ENCODE measurements around the gene NDUFS5.
"Not testable (repeated sequence)": the region's sequence is repeated elsewhere in the genome, so short reads cannot be mapped to it uniquely, and the experiment has no call there.

The NDUFS5 gene

DNA sequence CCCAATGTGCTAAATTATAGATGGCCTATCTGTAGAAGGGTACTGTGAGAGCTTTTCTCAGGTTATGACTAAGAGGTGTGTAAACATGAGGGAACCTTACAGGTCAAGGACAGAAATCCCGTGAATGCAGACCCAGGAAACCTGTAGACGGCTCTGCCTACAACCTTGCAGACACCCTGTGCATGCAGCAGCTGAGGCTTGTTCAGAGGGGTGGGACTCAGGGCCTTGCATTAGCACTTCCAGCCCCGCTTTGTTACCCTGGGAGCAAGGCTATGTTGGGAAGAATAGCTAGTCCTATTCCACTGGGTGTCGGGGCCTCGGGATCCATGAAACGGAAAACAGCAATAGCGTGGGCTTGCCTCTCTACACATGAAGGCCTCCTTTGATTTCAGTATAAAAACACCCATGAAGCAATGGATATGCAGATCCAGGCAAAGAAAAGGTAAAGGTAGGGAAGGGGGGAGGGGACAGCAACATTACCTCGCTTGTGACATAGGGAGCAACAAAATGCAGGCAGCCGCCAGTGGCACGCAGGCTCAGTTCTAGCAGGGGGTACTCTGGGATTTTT is 9.5 kb upstream of the NDUFS5 start:
- no peak overlapping the region for H3K4me3 ChIP-seq (ENCODE audit: low read length in 2 of 2)
- H3K4me1 ChIP-seq (ENCODE audit: control insufficient read depth in 2 of 2, insufficient read depth in 2 of 2, low read length in 2 of 2), result no peaks in the 10 kb centered on the region
- no peaks in the 10 kb centered on the region for H3K9me3 ChIP-seq (ENCODE audit: control insufficient read depth in 2 of 2, low read length in 2 of 2)
- H3K9ac ChIP-seq (ENCODE audit: low read depth in 1 of 2, low read length in 2 of 2), result no peak overlapping the region
- no peak overlapping the region for H3K27ac ChIP-seq (ENCODE audit: low read depth in 2 of 2, low read length in 2 of 2)
- peaks cover 0 to 2% of the 10 kb centered on the region in 2 donors for H3K36me3 ChIP-seq (ENCODE audit: control insufficient read depth in 2 of 2, insufficient read depth in 2 of 2, low read length in 2 of 2)
- H3K27me3 ChIP-seq (ENCODE audit: control insufficient read depth in 2 of 2, insufficient read depth in 2 of 2, low read length in 2 of 2), result no peaks in the 10 kb centered on the region

GRCh38 chr1:39017266-39017665 is 8.9 kb upstream of the NDUFS5 start:
- no peak overlapping the region for H3K9ac ChIP-seq (ENCODE audit: low read depth in 1 of 2, low read length in 2 of 2)
- no peaks in the 10 kb centered on the region for H3K27me3 ChIP-seq (ENCODE audit: control insufficient read depth in 2 of 2, insufficient read depth in 2 of 2, low read length in 2 of 2)
- no peaks in the 10 kb centered on the region for H3K4me1 ChIP-seq (ENCODE audit: control insufficient read depth in 2 of 2, insufficient read depth in 2 of 2, low read length in 2 of 2)
- no peaks in the 10 kb centered on the region for H3K36me3 ChIP-seq (ENCODE audit: control insufficient read depth in 2 of 2, insufficient read depth in 2 of 2, low read length in 2 of 2)
- no peak overlapping the region for H3K27ac ChIP-seq (ENCODE audit: low read depth in 2 of 2, low read length in 2 of 2)
- no peak overlapping the region for H3K4me3 ChIP-seq (ENCODE audit: low read length in 2 of 2)
- H3K9me3 ChIP-seq (ENCODE audit: control insufficient read depth in 2 of 2, low read length in 2 of 2), result no peaks in the 10 kb centered on the region

GRCh38 chr1:39020494-39020893 is 5.7 kb upstream of the NDUFS5 start:
- not testable (repeated sequence) for H3K9me3 ChIP-seq (ENCODE audit: control insufficient read depth in 2 of 2, low read length in 2 of 2); H3K4me3 ChIP-seq (ENCODE audit: low read length in 2 of 2); H3K27ac ChIP-seq (ENCODE audit: low read depth in 2 of 2, low read length in 2 of 2); H3K4me1 ChIP-seq (ENCODE audit: control insufficient read depth in 2 of 2, insufficient read depth in 2 of 2, low read length in 2 of 2); H3K9ac ChIP-seq (ENCODE audit: low read depth in 1 of 2, low read length in 2 of 2); H3K27me3 ChIP-seq (ENCODE audit: control insufficient read depth in 2 of 2, insufficient read depth in 2 of 2, low read length in 2 of 2); H3K36me3 ChIP-seq (ENCODE audit: control insufficient read depth in 2 of 2, insufficient read depth in 2 of 2, low read length in 2 of 2)

DNA sequence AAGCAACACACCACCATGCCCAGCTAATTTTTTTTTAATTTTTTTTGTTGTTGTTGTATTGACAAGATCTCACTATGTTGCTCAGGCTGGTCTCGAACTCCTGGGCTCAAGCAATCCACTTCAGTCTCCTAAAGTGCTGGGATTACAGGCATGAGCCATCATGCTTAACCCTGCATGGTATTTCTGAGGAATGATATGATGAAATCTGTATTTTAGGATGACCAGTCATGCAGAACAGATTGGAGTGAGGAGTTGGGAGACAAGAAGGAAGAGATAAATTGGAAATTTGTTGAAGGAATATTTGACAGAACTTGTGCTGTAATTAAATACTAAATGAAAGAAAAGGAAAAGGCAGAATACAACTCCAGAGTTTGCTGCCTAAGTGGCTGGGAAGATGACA is 4.7 kb upstream of the NDUFS5 start:
- no peak overlapping the region for H3K27ac ChIP-seq (ENCODE audit: low read depth in 2 of 2, low read length in 2 of 2)
- no peaks in the 10 kb centered on the region for H3K27me3 ChIP-seq (ENCODE audit: control insufficient read depth in 2 of 2, insufficient read depth in 2 of 2, low read length in 2 of 2)
- H3K4me1 ChIP-seq (ENCODE audit: control insufficient read depth in 2 of 2, insufficient read depth in 2 of 2, low read length in 2 of 2), result peaks cover 3 to 5% of the 10 kb centered on the region in 2 donors
- no peaks in the 10 kb centered on the region for H3K9me3 ChIP-seq (ENCODE audit: control insufficient read depth in 2 of 2, low read length in 2 of 2)
- no peak overlapping the region for H3K9ac ChIP-seq (ENCODE audit: low read depth in 1 of 2, low read length in 2 of 2)
- no peak overlapping the region for H3K4me3 ChIP-seq (ENCODE audit: low read length in 2 of 2)
- no peaks in the 10 kb centered on the region for H3K36me3 ChIP-seq (ENCODE audit: control insufficient read depth in 2 of 2, insufficient read depth in 2 of 2, low read length in 2 of 2)

- Histone ChIP-seq H3K9ac (ENCODE audit: low read depth in 1 of 2, low read length in 2 of 2) (no peak overlapping the region), H3K4me1 (ENCODE audit: control insufficient read depth in 2 of 2, insufficient read depth in 2 of 2, low read length in 2 of 2) (peaks cover 3 to 12% of the 10 kb centered on the region in 2 donors), H3K27me3 (ENCODE audit: control insufficient read depth in 2 of 2, insufficient read depth in 2 of 2, low read length in 2 of 2) (no peaks in the 10 kb centered on the region)
Observed at GRCh38 chr1:39023140-39023539, 3.0 kb upstream of the NDUFS5 start.

GRCh38 chr1:39026866-39027507 is 837 bp downstream of the NDUFS5 start:
- Histone ChIP-seq H3K4me3 (ENCODE audit: low read length in 2 of 2) (peak overlapping the region; percentile 99), H3K4me1 (ENCODE audit: control insufficient read depth in 2 of 2, insufficient read depth in 2 of 2, low read length in 2 of 2) (peaks cover 3 to 12% of the 10 kb centered on the region in 2 donors), H3K36me3 (ENCODE audit: control insufficient read depth in 2 of 2, insufficient read depth in 2 of 2, low read length in 2 of 2) (peaks cover 15 to 22% of the 10 kb centered on the region in 2 donors), H3K9ac (ENCODE audit: low read depth in 1 of 2, low read length in 2 of 2) (peak overlapping the region; percentile 98 to 99), H3K27ac (ENCODE audit: low read depth in 2 of 2, low read length in 2 of 2) (peak overlapping the region; percentile 95 to 96), H3K9me3 (ENCODE audit: control insufficient read depth in 2 of 2, low read length in 2 of 2) (no peaks in the 10 kb centered on the region), H3K27me3 (ENCODE audit: control insufficient read depth in 2 of 2, insufficient read depth in 2 of 2, low read length in 2 of 2) (no peaks in the 10 kb centered on the region)

More at GRCh38 chr1:39023140-39023539, 3.0 kb upstream of the NDUFS5 start:
- Histone ChIP-seq H3K4me3 (ENCODE audit: low read length in 2 of 2) (no peak overlapping the region), H3K9me3 (ENCODE audit: control insufficient read depth in 2 of 2, low read length in 2 of 2) (no peaks in the 10 kb centered on the region), H3K36me3 (ENCODE audit: control insufficient read depth in 2 of 2, insufficient read depth in 2 of 2, low read length in 2 of 2) (no peaks in the 10 kb centered on the region), H3K27ac (ENCODE audit: low read depth in 2 of 2, low read length in 2 of 2) (no peak overlapping the region)

GRCh38 chr1:39034114-39034654 is 8.0 kb downstream of the NDUFS5 start:
- H3K36me3 ChIP-seq (ENCODE audit: control insufficient read depth in 2 of 2, insufficient read depth in 2 of 2, low read length in 2 of 2), result peaks cover 42 to 43% of the 10 kb centered on the region in 2 donors
- no peaks in the 10 kb centered on the region for H3K9me3 ChIP-seq (ENCODE audit: control insufficient read depth in 2 of 2, low read length in 2 of 2)
- no peak overlapping the region for H3K9ac ChIP-seq (ENCODE audit: low read depth in 1 of 2, low read length in 2 of 2)
- H3K27ac ChIP-seq (ENCODE audit: low read depth in 2 of 2, low read length in 2 of 2), result no peak overlapping the region
- H3K4me3 ChIP-seq (ENCODE audit: low read length in 2 of 2), result no peak overlapping the region
- no peaks in the 10 kb centered on the region for H3K27me3 ChIP-seq (ENCODE audit: control insufficient read depth in 2 of 2, insufficient read depth in 2 of 2, low read length in 2 of 2)
- H3K4me1 ChIP-seq (ENCODE audit: control insufficient read depth in 2 of 2, insufficient read depth in 2 of 2, low read length in 2 of 2), result no peaks in the 10 kb centered on the region

DNA sequence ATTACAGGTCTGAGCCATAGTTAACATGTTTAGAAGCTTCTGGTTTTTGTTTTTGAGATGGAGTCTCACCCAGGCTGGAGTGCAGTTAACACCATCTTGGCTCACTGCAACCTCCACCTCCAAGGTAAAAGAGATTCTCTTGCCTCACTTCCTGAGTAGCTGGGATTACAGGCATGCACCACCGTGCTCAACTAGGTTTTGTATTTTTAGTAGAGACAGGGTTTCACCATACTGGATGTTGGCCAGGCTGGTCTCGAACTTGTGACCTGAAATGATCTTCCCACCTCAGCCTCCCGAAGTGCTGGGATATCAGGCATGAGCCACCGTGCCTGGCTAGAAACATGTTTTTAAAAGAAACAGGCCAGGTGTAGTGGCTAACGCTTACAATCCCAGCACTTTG is 10.5 kb downstream of the NDUFS5 start:
- Histone ChIP-seq H3K27ac (ENCODE audit: low read depth in 2 of 2, low read length in 2 of 2) (no peak overlapping the region), H3K27me3 (ENCODE audit: control insufficient read depth in 2 of 2, insufficient read depth in 2 of 2, low read length in 2 of 2) (no peaks in the 10 kb centered on the region), H3K4me3 (ENCODE audit: low read length in 2 of 2) (no peak overlapping the region), H3K4me1 (ENCODE audit: control insufficient read depth in 2 of 2, insufficient read depth in 2 of 2, low read length in 2 of 2) (no peaks in the 10 kb centered on the region), H3K9ac (ENCODE audit: low read depth in 1 of 2, low read length in 2 of 2) (no peak overlapping the region), H3K36me3 (ENCODE audit: control insufficient read depth in 2 of 2, insufficient read depth in 2 of 2, low read length in 2 of 2) (peaks cover 30 to 33% of the 10 kb centered on the region in 2 donors), H3K9me3 (ENCODE audit: control insufficient read depth in 2 of 2, low read length in 2 of 2) (no peaks in the 10 kb centered on the region)

GRCh38 chr1:39043513-39043912 is 17.4 kb downstream of the NDUFS5 start:
- H3K9me3 ChIP-seq (ENCODE audit: control insufficient read depth in 2 of 2, low read length in 2 of 2), result no peaks in the 10 kb centered on the region
- H3K27ac ChIP-seq (ENCODE audit: low read depth in 2 of 2, low read length in 2 of 2), result no peak overlapping the region
- no peaks in the 10 kb centered on the region for H3K4me1 ChIP-seq (ENCODE audit: control insufficient read depth in 2 of 2, insufficient read depth in 2 of 2, low read length in 2 of 2)
- no peaks in the 10 kb centered on the region for H3K27me3 ChIP-seq (ENCODE audit: control insufficient read depth in 2 of 2, insufficient read depth in 2 of 2, low read length in 2 of 2)
- no peak overlapping the region for H3K4me3 ChIP-seq (ENCODE audit: low read length in 2 of 2)
- peaks cover 11 to 13% of the 10 kb centered on the region in 2 donors for H3K36me3 ChIP-seq (ENCODE audit: control insufficient read depth in 2 of 2, insufficient read depth in 2 of 2, low read length in 2 of 2)
- no peak overlapping the region for H3K9ac ChIP-seq (ENCODE audit: low read depth in 1 of 2, low read length in 2 of 2)

DNA sequence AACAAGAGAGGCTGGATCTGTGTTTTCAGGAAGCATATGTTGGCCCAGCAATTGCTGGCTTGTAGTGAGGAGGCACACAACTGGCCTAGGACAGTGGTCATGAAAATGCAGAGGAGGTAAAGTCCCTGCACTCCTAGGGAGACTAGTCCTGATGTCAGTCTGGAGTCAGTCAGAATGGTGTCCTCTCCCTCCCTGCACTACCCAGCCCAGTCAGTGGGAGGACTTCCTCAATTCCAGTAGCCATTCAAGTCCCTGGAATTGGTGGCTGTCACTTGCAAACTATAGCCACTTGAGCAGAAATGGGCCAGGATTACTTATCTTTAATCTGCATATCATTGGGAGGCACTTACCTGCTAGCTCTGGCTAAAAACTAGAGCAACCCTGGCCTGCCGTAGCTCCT is 18.6 kb downstream of the NDUFS5 start:
- no peaks in the 10 kb centered on the region for H3K9me3 ChIP-seq (ENCODE audit: control insufficient read depth in 2 of 2, low read length in 2 of 2)
- no peak overlapping the region for H3K27ac ChIP-seq (ENCODE audit: low read depth in 2 of 2, low read length in 2 of 2)
- peaks cover 11 to 12% of the 10 kb centered on the region in 2 donors for H3K36me3 ChIP-seq (ENCODE audit: control insufficient read depth in 2 of 2, insufficient read depth in 2 of 2, low read length in 2 of 2)
- H3K9ac ChIP-seq (ENCODE audit: low read depth in 1 of 2, low read length in 2 of 2), result no peak overlapping the region
- H3K27me3 ChIP-seq (ENCODE audit: control insufficient read depth in 2 of 2, insufficient read depth in 2 of 2, low read length in 2 of 2), result no peaks in the 10 kb centered on the region
- no peak overlapping the region for H3K4me3 ChIP-seq (ENCODE audit: low read length in 2 of 2)
- H3K4me1 ChIP-seq (ENCODE audit: control insufficient read depth in 2 of 2, insufficient read depth in 2 of 2, low read length in 2 of 2), result no peaks in the 10 kb centered on the region

Measured in mucosa of rectum (tissue), 2 donors.